Measurements from ENCODE around the gene HSPA5.

Gene HSPA5

DNA sequence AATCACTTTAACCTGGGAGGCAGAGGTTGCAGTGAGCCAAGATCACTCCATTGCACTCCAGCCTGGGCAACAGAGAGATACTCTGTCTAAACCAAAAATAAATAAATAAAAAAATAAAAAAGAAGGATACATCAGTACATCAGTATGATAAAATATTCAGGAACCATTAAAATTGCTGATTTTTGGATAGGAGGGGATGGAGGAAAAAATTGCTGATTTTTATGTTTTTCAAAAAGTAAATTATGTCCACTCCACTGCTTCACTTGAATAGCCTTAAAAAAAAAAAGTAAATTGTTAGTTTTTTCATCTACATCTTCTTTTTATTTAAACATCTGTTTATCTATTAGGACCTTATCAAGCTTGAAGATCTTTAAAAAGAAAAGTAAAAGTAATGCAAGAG is 13.1 kb upstream of the HSPA5 start:
- Histone ChIP-seq H4K20me1 (ENCODE audit: insufficient read depth, low read length) (no peaks in the 10 kb centered on the region), H3K27me3 (replicated peaks; ENCODE audit: insufficient read depth, low read length) (no peaks in the 10 kb centered on the region), H3K27ac (ENCODE audit: low read length) (no peak overlapping the region), H3F3A (ENCODE audit: insufficient read depth, low read length) (no peaks in the 10 kb centered on the region), H3K4me2 (ENCODE audit: low read depth, low read length) (no peak overlapping the region), H3K9me3 (replicated peaks; ENCODE audit: insufficient read depth, low read length) (no peaks in the 10 kb centered on the region), H3K9me2 (replicated peaks; ENCODE audit: insufficient read depth, low read length) (no peaks in the 10 kb centered on the region), H3K9ac (ENCODE audit: low read length) (no peak overlapping the region), H3K4me1 (ENCODE audit: low read length) (no peaks in the 10 kb centered on the region), H2AFZ (ENCODE audit: low read length) (no peak overlapping the region), H3K36me3 (replicated peaks; ENCODE audit: insufficient read depth, low read length) (no peaks in the 10 kb centered on the region), H3K4me3 (ENCODE audit: low read length) (no peak overlapping the region), H3K79me2 (ENCODE audit: low read length) (no peaks in the 10 kb centered on the region)
- TF ChIP-seq EZH2 (optimal IDR thresholded peaks at IDR 0.05; ENCODE audit: low read depth, low read length) (no peak), EZH2phosphoT487 (IDR thresholded peaks at IDR 0.05; ENCODE audit: low read length) (no peak)
- TF ChIP-seq, protein P1, sequence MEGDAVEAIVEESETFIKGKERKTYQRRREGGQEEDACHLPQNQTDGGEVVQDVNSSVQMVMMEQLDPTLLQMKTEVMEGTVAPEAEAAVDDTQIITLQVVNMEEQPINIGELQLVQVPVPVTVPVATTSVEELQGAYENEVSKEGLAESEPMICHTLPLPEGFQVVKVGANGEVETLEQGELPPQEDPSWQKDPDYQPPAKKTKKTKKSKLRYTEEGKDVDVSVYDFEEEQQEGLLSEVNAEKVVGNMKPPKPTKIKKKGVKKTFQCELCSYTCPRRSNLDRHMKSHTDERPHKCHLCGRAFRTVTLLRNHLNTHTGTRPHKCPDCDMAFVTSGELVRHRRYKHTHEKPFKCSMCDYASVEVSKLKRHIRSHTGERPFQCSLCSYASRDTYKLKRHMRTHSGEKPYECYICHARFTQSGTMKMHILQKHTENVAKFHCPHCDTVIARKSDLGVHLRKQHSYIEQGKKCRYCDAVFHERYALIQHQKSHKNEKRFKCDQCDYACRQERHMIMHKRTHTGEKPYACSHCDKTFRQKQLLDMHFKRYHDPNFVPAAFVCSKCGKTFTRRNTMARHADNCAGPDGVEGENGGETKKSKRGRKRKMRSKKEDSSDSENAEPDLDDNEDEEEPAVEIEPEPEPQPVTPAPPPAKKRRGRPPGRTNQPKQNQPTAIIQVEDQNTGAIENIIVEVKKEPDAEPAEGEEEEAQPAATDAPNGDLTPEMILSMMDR (IDR thresholded peaks at IDR 0.05; ENCODE audit: low read length) = no peak
- DNase-seq = no peak

DNA sequence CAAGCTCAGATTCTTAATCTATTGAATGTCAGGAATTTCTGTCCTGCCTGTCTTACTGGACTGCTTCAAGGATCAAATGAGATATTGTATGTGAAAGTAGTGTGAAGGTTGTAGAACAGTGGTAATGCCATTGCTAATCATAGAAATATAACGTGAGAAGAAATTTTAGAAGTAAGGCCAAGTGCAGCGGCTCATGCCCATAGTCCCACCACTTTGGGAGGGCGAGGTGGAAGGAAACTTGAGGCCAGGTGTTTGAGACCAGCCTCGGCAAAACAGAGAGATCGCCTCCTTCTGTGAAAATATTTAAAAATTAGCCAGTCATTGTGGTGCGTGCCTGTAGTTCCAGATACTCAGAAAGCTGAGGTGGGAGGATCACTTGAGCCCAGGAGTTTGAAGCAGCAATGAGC is 5.1 kb upstream of the HSPA5 start:
- no peak overlapping the region for H3K27ac ChIP-seq (ENCODE audit: low read length)
- H3K36me3 ChIP-seq (replicated peaks; ENCODE audit: insufficient read depth, low read length) = no peaks in the 10 kb centered on the region
- H2AFZ ChIP-seq (ENCODE audit: low read length) = no peak overlapping the region
- no peaks in the 10 kb centered on the region for H3K9me3 ChIP-seq (replicated peaks; ENCODE audit: insufficient read depth, low read length)
- H3K4me2 ChIP-seq (ENCODE audit: low read depth, low read length) = no peak overlapping the region
- TF ChIP-seq EZH2 (optimal IDR thresholded peaks at IDR 0.05; ENCODE audit: low read depth, low read length) = no peak
- no peak for TF ChIP-seq EZH2phosphoT487 (IDR thresholded peaks at IDR 0.05; ENCODE audit: low read length)
- TF ChIP-seq, protein P1 (IDR thresholded peaks at IDR 0.05; ENCODE audit: low read length) = no peak
- H3K9ac ChIP-seq (ENCODE audit: low read length) = no peak overlapping the region
- H3K27me3 ChIP-seq (replicated peaks; ENCODE audit: insufficient read depth, low read length) = no peaks in the 10 kb centered on the region
- H4K20me1 ChIP-seq (ENCODE audit: insufficient read depth, low read length) = no peaks in the 10 kb centered on the region
- peaks cover 8% of the 10 kb centered on the region for H3K79me2 ChIP-seq (ENCODE audit: low read length)
- H3K4me3 ChIP-seq (ENCODE audit: low read length) = no peak overlapping the region
- no peak for DNase-seq
- H3K9me2 ChIP-seq (replicated peaks; ENCODE audit: insufficient read depth, low read length) = no peaks in the 10 kb centered on the region
- no peaks in the 10 kb centered on the region for H3F3A ChIP-seq (ENCODE audit: insufficient read depth, low read length)
- no peaks in the 10 kb centered on the region; the same call in 1 of the 2 replicates for H3K4me1 ChIP-seq (ENCODE audit: low read length)

DNA sequence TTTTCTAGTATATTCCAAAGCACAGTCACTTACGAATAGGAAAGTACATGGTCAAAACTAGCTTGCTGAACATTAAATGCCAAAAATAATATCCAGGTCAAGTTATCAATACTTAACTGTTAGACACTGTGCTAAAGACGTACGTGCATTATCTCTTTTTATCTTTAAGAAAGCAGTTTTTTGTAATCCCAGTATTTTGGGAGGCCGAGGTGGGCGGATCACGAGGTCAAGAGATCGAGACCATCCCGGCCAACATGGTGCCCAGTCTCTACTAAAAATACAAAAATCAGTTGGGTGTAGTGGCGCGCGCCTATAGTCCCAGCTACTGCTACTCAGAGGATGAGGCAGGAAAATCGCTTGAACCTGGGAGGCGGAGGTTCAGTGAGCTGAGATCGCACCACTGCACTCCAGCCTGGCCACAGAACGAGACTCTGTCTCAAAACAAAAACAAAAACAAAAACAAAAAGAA is 2.7 kb upstream of the HSPA5 start:
- no peak overlapping the region for H3K4me3 ChIP-seq (ENCODE audit: low read length)
- H3F3A ChIP-seq (ENCODE audit: insufficient read depth, low read length) = 0 out of 2 replicates have a peak, but pooled peaks cover 3% of the 10 kb centered on the region
- peaks cover 6% of the 10 kb centered on the region; the same call in 1 of the 2 replicates for H3K4me1 ChIP-seq (ENCODE audit: low read length)
- no peaks in the 10 kb centered on the region for H3K27me3 ChIP-seq (replicated peaks; ENCODE audit: insufficient read depth, low read length)
- no peak overlapping the region for H3K27ac ChIP-seq (ENCODE audit: low read length)
- no peak overlapping the region for H3K9ac ChIP-seq (ENCODE audit: low read length)
- H3K4me2 ChIP-seq (ENCODE audit: low read depth, low read length) = no peak overlapping the region
- no peak overlapping the region for H2AFZ ChIP-seq (ENCODE audit: low read length)
- no peaks in the 10 kb centered on the region for H3K9me3 ChIP-seq (replicated peaks; ENCODE audit: insufficient read depth, low read length)
- no peak for TF ChIP-seq EZH2 (optimal IDR thresholded peaks at IDR 0.05; ENCODE audit: low read depth, low read length)
- TF ChIP-seq, protein P1 (IDR thresholded peaks at IDR 0.05; ENCODE audit: low read length) = no peak
- TF ChIP-seq EZH2phosphoT487 (IDR thresholded peaks at IDR 0.05; ENCODE audit: low read length) = no peak
- H4K20me1 ChIP-seq (ENCODE audit: insufficient read depth, low read length) = 0 out of 2 replicates have a peak, but pooled peaks cover 6% of the 10 kb centered on the region
- DNase-seq = no peak
- H3K79me2 ChIP-seq (ENCODE audit: low read length) = peaks cover 32% of the 10 kb centered on the region
- peaks cover 4% of the 10 kb centered on the region; the same call in 1 of the 2 replicates for H3K36me3 ChIP-seq (replicated peaks; ENCODE audit: insufficient read depth, low read length)
- no peaks in the 10 kb centered on the region for H3K9me2 ChIP-seq (replicated peaks; ENCODE audit: insufficient read depth, low read length)
